ENCODE results near the gene LILRB3.

- TF ChIP-seq CTCF (IDR thresholded peaks at IDR 0.05; ENCODE audit: poor library complexity), result peak; percentile 100
- TF ChIP-seq EZH2phosphoT487 (IDR thresholded peaks at IDR 0.05; ENCODE audit: low read depth, severe bottlenecking, unreplicated experiment), result no peak
- no peak for TF ChIP-seq EZH2 (IDR thresholded peaks at IDR 0.05; ENCODE audit: borderline replicate concordance)
Measured at GRCh38 chr19:54231077-54231931, 8.5 kb upstream of the LILRB3 start.
